RWPE2 (cell line): ENCODE data around the gene ADIRF.
A peak's percentile ranks its signal among the peaks of the same experiment; 100 is the strongest.

Source experiments
- ATAC-seq: fragments of 200-7000 bp; cut with Tn5 transposase; 3 replicates; pipeline ENCODE4 v1.9.1; 2021; ENCODE audit warnings: low read depth
- DNase-seq: peaks from one replicate; pipeline ENCODE4 v3.0.0-alpha.2; 2020; ENCODE audit warnings: low spot score
- H3K27ac ChIP-seq: fragments of 450-650 bp; 2 replicates; pipeline ENCODE4 v1.5.1; 2017; ENCODE audit warnings: mild to moderate bottlenecking; ENCODE audit not compliant: poor library complexity, severe bottlenecking
- H3K27me3 ChIP-seq: fragments of 250-450 bp; sonication (Bioruptor Pico); 2 replicates; pipeline ENCODE4 v1.5.1; 2021; ENCODE audit warnings: mild to moderate bottlenecking, moderate library complexity; ENCODE audit not compliant: insufficient read depth, poor library complexity, severe bottlenecking
- H3K36me3 ChIP-seq: fragments of 250-450 bp; sonication (Bioruptor Pico); 2 replicates; pipeline ENCODE4 v1.5.1; 2020; ENCODE audit warnings: low read depth, mild to moderate bottlenecking, moderate library complexity
- H3K4me1 ChIP-seq: fragments of 250-450 bp; sonication (Bioruptor Pico); 2 replicates; pipeline ENCODE4 v1.5.1; 2021; ENCODE audit warnings: mild to moderate bottlenecking, moderate library complexity; ENCODE audit not compliant: insufficient read depth, poor library complexity, severe bottlenecking
- H3K4me3 ChIP-seq: fragments of 250-450 bp; sonication (Bioruptor Pico); 2 replicates; pipeline ENCODE4 v1.5.1; 2021; ENCODE audit warnings: mild to moderate bottlenecking, moderate library complexity; ENCODE audit not compliant: severe bottlenecking
- H3K9me3 ChIP-seq: fragments of 250-450 bp; sonication (Bioruptor Pico); 2 replicates; pipeline ENCODE4 v1.5.1; 2021; ENCODE audit warnings: mild to moderate bottlenecking, moderate library complexity; ENCODE audit not compliant: severe bottlenecking
- CTCF ChIP-seq: fragments of 450-650 bp; IDR thresholded peaks from one replicate; pipeline ENCODE4 v1.5.1; 2017; ENCODE audit warnings: mild to moderate bottlenecking, moderate library complexity; ENCODE audit not compliant: poor library complexity, severe bottlenecking

Gene ADIRF

GRCh38 chr10:86955501-86956194, 12.6 kb upstream of the ADIRF start:
- no peak overlapping the region for H3K27ac ChIP-seq
- ATAC-seq (no peak), DNase-seq (peak; percentile 26)
- H3K27me3 ChIP-seq, result no peaks in the 10 kb centered on the region
- H3K36me3 ChIP-seq, result no peaks in the 10 kb centered on the region
- H3K4me3 ChIP-seq, result no peak overlapping the region
- H3K4me1 ChIP-seq, result peaks cover 17% of the 10 kb centered on the region
- H3K9me3 ChIP-seq, result no peaks in the 10 kb centered on the region
- TF ChIP-seq CTCF, result no peak

GRCh38 chr10:86956195-86956847, 12.0 kb upstream of the ADIRF start:
- Histone ChIP-seq H3K4me1 (peaks cover 20% of the 10 kb centered on the region), H3K27ac (no peak overlapping the region), H3K36me3 (no peaks in the 10 kb centered on the region), H3K27me3 (no peaks in the 10 kb centered on the region), H3K9me3 (no peaks in the 10 kb centered on the region), H3K4me3 (no peak overlapping the region)
- no peak for TF ChIP-seq CTCF
- no peak for DNase-seq
- no peak for ATAC-seq

- TF ChIP-seq CTCF, result no peak
- peaks cover 23% of the 10 kb centered on the region for H3K4me1 ChIP-seq
Observed at GRCh38 chr10:86956848-86957448, 11.3 kb upstream of the ADIRF start.

GRCh38 chr10:86957471-86958115, 10.7 kb upstream of the ADIRF start, which contains the start of gene MMRN2:
Gene MMRN2, minus strand, starts transcription at chr10:86957615. Its CDS starts 74 bp downstream, at chr10:86957541.
- DNase-seq (no peak), ATAC-seq (no peak)
- no peak for TF ChIP-seq CTCF

More at GRCh38 chr10:86956848-86957448, 11.3 kb upstream of the ADIRF start:
- H3K27me3 ChIP-seq, result no peaks in the 10 kb centered on the region
- no peak overlapping the region for H3K27ac ChIP-seq
- no peak overlapping the region for H3K4me3 ChIP-seq
- ATAC-seq (no peak), DNase-seq (no peak)
- no peaks in the 10 kb centered on the region for H3K36me3 ChIP-seq
- H3K9me3 ChIP-seq, result no peaks in the 10 kb centered on the region

More at GRCh38 chr10:86957471-86958115, 10.7 kb upstream of the ADIRF start, which contains the start of gene MMRN2:
- no peaks in the 10 kb centered on the region for H3K27me3 ChIP-seq
- H3K4me1 ChIP-seq, result peaks cover 23% of the 10 kb centered on the region
- no peak within 1 kb of the TSS for H3K4me3 ChIP-seq
- H3K9me3 ChIP-seq, result no peaks in the 10 kb centered on the region
- no peaks in the 10 kb centered on the region for H3K36me3 ChIP-seq
- peak within 1 kb of the TSS; percentile 70 for H3K27ac ChIP-seq
